ENCODE measurements around the gene ABLIM3. TPM values are rescaled to one million over a fixed set of nuclear protein-coding genes. Genes with fewer than 3 reads are reported as not detected.
A peak's percentile ranks its signal among the peaks of the same experiment; 100 is the strongest.

Gene ABLIM3
- total RNA-seq, 1 donor from 2014 or later, result 8.0 TPM

DNA sequence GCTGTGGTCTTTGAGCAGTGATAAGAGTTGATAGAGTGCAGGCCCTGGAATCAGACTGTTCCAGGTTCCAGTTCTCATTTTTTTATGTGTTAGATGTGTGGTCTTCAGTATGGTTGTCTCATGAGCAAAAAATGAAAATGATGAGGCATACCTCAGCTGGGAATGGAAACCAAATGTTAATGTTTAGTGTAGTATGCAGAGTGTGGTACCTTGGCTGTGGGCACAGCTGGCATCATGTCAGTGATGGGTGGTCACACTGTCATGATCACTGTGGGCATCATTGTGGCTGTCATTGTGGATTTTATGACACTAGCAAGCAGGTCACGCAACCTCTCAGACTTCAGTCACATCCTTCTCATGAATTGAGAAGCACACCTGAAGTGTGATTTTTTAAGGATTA, 6.4 kb downstream of the ABLIM3 start:
- DNase-seq (ENCODE audit: extremely low spot score, unreplicated experiment), result no peak
- Mint-ChIP-seq H3K27me3 (peaks cover 18% of the 10 kb centered on the region), H3K27ac (no peak overlapping the region), H3K9me3 (no peaks in the 10 kb centered on the region), H3K4me3 (no peak overlapping the region), H3K4me1 (ENCODE audit: unreplicated experiment) (peaks cover 5% of the 10 kb centered on the region), H3K36me3 (no peaks in the 10 kb centered on the region)
- TF ChIP-seq, protein P1, sequence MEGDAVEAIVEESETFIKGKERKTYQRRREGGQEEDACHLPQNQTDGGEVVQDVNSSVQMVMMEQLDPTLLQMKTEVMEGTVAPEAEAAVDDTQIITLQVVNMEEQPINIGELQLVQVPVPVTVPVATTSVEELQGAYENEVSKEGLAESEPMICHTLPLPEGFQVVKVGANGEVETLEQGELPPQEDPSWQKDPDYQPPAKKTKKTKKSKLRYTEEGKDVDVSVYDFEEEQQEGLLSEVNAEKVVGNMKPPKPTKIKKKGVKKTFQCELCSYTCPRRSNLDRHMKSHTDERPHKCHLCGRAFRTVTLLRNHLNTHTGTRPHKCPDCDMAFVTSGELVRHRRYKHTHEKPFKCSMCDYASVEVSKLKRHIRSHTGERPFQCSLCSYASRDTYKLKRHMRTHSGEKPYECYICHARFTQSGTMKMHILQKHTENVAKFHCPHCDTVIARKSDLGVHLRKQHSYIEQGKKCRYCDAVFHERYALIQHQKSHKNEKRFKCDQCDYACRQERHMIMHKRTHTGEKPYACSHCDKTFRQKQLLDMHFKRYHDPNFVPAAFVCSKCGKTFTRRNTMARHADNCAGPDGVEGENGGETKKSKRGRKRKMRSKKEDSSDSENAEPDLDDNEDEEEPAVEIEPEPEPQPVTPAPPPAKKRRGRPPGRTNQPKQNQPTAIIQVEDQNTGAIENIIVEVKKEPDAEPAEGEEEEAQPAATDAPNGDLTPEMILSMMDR (conservative IDR thresholded peaks at IDR 0.05), result no peak

DNA sequence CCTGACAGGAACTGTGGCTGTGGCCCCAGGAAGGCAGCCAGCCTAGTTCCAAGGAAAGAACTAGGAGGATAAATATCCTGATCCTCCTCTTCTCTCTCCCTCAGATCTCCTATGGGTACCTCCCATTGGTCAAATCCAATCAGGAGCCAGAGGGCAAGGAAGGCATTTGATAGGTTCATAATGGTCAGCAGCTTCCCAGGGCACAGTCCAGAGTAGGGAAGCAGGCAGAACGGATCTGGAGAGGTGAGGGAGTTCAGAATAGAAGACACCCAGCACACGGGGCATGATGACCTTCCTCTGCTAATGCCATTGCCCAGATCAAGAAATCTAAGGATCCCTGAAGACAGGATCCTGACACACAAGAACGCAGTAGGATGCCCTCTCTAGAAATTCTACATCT, 8.6 kb downstream of the ABLIM3 start:
- TF ChIP-seq, protein P1 (conservative IDR thresholded peaks at IDR 0.05), result no peak
- H3K27ac Mint-ChIP-seq, result no peak overlapping the region
- no peaks in the 10 kb centered on the region for H3K36me3 Mint-ChIP-seq
- H3K27me3 Mint-ChIP-seq, result peaks cover 3% of the 10 kb centered on the region
- peaks cover 18% of the 10 kb centered on the region for H3K4me1 Mint-ChIP-seq (ENCODE audit: unreplicated experiment)
- H3K4me3 Mint-ChIP-seq, result no peak overlapping the region
- no peaks in the 10 kb centered on the region for H3K9me3 Mint-ChIP-seq
- DNase-seq (ENCODE audit: extremely low spot score, unreplicated experiment), result no peak

DNA sequence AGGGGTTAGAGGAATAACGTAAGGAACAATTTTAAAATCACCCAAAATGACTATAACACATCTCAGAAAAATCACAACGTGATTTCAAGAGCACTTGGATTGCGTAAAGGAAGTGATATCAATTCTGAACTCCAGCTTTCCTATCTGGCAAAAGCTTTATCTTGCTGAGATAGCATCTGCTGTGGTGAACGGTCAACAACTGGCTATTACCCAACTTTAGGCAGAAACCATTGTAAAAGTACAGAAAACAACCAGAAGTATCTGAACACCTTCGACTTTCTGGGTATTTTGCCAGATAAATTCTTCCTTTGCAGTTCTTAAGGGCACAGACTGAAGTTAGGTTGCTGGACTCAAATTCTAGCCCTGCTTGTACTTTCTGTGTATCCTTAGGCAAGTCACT, 9.2 kb downstream of the ABLIM3 start:
- no peak for DNase-seq (ENCODE audit: extremely low spot score, unreplicated experiment)
- Mint-ChIP-seq H3K36me3 (no peaks in the 10 kb centered on the region), H3K9me3 (no peaks in the 10 kb centered on the region), H3K27me3 (no peaks in the 10 kb centered on the region), H3K27ac (no peak overlapping the region), H3K4me3 (no peak overlapping the region), H3K4me1 (ENCODE audit: unreplicated experiment) (peaks cover 18% of the 10 kb centered on the region)
- TF ChIP-seq, protein P1 (conservative IDR thresholded peaks at IDR 0.05), result no peak

DNA sequence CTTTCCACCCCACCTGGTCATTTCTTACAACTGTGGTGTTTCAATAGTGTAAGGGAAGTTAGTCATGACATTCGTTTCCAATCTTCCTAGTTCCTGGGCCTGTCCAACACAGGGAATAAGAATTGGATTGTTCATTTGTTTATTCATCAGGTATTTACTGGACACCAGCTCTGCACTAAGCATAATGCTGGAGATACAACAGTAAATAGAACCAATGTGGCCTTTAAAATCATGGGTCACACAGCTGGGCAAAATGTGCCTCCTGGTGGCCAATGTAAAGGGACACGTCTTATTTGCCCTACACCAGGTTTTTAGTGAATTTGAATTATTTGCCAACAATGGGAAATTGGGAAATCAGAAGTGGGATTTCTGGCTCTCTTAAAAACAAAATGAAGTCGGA, 10.4 kb downstream of the ABLIM3 start:
- Mint-ChIP-seq H3K27me3 (no peaks in the 10 kb centered on the region), H3K4me3 (no peak overlapping the region), H3K4me1 (ENCODE audit: unreplicated experiment) (peaks cover 18% of the 10 kb centered on the region), H3K9me3 (no peaks in the 10 kb centered on the region), H3K36me3 (no peaks in the 10 kb centered on the region), H3K27ac (no peak overlapping the region)
- TF ChIP-seq, protein P1 (conservative IDR thresholded peaks at IDR 0.05), result peak; percentile 56
- DNase-seq (ENCODE audit: extremely low spot score, unreplicated experiment), result no peak

DNA sequence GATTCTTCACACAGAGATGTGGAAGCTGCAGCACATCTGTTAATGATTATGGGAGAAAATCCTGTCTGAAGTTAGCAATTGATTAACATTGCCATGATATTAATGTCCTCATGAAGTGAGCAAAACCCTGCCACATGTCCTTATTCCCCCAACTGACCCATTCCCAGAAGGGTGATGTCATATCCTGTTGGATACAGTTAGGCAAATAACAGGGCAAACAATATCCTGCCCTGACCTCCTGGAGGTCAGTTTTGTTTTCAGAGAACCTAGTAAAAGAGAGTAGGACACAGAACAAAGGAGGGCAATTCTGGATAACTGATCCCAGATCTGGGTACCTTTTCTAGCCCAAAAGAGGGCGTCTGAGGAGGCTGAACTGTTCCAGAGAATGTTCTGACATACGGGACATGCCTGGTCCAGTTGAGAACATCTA, 11.0 kb downstream of the ABLIM3 start:
- Mint-ChIP-seq H3K9me3 (no peaks in the 10 kb centered on the region), H3K27ac (no peak overlapping the region), H3K27me3 (no peaks in the 10 kb centered on the region), H3K4me3 (no peak overlapping the region), H3K4me1 (ENCODE audit: unreplicated experiment) (peaks cover 18% of the 10 kb centered on the region), H3K36me3 (no peaks in the 10 kb centered on the region)
- TF ChIP-seq, protein P1 (conservative IDR thresholded peaks at IDR 0.05), result no peak
- DNase-seq (ENCODE audit: extremely low spot score, unreplicated experiment), result no peak

DNA sequence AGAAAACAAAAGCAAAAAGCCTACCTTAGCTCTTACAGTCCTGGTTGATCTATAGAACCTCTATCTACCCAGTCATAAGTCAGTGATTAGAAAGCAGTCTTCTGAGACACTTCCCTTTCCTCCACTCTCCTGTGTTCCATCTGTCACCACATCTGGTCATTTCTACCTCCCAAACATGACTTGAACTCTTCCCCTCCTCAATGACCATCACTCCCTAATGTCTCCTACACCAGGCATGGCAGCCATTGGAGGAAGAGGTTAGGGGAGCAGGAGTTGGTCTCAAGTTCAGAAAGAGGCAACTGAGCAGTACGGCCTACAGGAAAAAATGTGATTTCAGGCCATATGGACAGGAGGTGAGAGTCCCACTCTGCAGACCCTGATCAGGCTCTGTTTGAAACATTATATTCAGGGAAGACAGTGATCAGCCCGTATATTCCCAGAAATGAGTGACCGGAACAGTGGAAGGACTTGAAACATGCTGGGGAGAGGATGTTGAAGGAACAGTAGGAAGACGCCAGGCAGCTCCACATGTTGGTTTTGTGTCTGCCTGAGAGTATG, 12.0 kb downstream of the ABLIM3 start:
- no peaks in the 10 kb centered on the region for H3K36me3 Mint-ChIP-seq
- peaks cover 18% of the 10 kb centered on the region for H3K4me1 Mint-ChIP-seq (ENCODE audit: unreplicated experiment)
- no peak overlapping the region for H3K4me3 Mint-ChIP-seq
- no peaks in the 10 kb centered on the region for H3K27me3 Mint-ChIP-seq
- no peaks in the 10 kb centered on the region for H3K9me3 Mint-ChIP-seq
- TF ChIP-seq, protein P1 (conservative IDR thresholded peaks at IDR 0.05), result no peak
- no peak overlapping the region for H3K27ac Mint-ChIP-seq
- DNase-seq (ENCODE audit: extremely low spot score, unreplicated experiment), result no peak
